ENCODE measurements around the gene USP3.

Gene USP3

GRCh38 chr15:63556736-63557135 lies 52.3 kb downstream of the USP3 start:
- TF ChIP-seq, protein P1, sequence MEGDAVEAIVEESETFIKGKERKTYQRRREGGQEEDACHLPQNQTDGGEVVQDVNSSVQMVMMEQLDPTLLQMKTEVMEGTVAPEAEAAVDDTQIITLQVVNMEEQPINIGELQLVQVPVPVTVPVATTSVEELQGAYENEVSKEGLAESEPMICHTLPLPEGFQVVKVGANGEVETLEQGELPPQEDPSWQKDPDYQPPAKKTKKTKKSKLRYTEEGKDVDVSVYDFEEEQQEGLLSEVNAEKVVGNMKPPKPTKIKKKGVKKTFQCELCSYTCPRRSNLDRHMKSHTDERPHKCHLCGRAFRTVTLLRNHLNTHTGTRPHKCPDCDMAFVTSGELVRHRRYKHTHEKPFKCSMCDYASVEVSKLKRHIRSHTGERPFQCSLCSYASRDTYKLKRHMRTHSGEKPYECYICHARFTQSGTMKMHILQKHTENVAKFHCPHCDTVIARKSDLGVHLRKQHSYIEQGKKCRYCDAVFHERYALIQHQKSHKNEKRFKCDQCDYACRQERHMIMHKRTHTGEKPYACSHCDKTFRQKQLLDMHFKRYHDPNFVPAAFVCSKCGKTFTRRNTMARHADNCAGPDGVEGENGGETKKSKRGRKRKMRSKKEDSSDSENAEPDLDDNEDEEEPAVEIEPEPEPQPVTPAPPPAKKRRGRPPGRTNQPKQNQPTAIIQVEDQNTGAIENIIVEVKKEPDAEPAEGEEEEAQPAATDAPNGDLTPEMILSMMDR (IDR thresholded peaks at IDR 0.05) = no peak
- no peak overlapping the region for H3K27ac ChIP-seq

GRCh38 chr15:63559753-63560152 lies 55.4 kb downstream of the USP3 start:
- DNase-seq (ENCODE audit: low spot score) = no peak
- no peak overlapping the region for H3K27ac ChIP-seq
- no peak overlapping the region for H3K4me3 ChIP-seq
- TF ChIP-seq, protein P1 (IDR thresholded peaks at IDR 0.05) = no peak

More at GRCh38 chr15:63556736-63557135, 52.3 kb downstream of the USP3 start:
- H3K4me3 ChIP-seq = no peak overlapping the region
- DNase-seq (ENCODE audit: low spot score) = no peak

DNA sequence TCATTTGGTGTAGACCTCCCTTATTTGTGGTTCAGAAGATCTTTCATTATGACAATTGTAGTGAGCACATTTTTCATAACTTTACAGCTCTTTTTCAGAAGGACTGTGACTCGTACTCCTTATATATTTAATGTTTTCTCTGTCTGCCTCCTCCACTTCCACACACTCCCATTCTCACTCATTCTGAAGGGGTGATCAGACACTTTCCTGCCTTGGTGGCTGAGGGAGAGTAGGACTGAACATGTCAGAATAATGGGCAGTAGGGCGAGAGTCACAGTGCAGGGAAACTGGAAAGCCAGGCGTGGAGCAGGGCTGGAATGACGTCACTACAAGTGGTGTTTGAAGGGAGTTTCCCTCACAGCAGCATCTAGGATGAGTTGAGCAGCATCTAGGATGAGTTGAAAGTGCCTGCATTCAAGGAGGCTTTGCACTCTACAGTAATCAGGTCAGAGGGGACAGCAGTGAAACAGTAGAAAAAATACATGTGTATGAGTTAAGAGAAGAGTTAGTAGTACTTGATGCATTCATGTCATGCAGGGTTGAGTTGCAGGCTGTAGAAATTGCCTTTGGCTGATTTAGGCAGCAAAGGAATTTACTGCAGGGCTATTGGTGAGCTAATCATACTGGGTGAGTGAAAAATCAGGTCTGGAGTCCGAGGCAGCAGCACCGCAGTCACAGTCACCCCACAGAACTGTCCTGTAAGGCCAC lies 56.5 kb downstream of the USP3 start:
- H3K4me3 ChIP-seq = no peak overlapping the region
- no peak for DNase-seq (ENCODE audit: low spot score)
- H3K27ac ChIP-seq = no peak overlapping the region
- TF ChIP-seq, protein P1 (IDR thresholded peaks at IDR 0.05) = no peak

- Histone ChIP-seq H3K4me3 (no peak overlapping the region), H3K27ac (no peak overlapping the region)
- DNase-seq (ENCODE audit: low spot score) = no peak
- TF ChIP-seq, protein P1 (IDR thresholded peaks at IDR 0.05) = no peak
Observed at GRCh38 chr15:63564093-63564492, 59.7 kb downstream of the USP3 start.

- DNase-seq (ENCODE audit: low spot score) = no peak
- TF ChIP-seq, protein P1 (IDR thresholded peaks at IDR 0.05) = no peak
- Histone ChIP-seq H3K27ac (no peak overlapping the region), H3K4me3 (no peak overlapping the region)
Observed at GRCh38 chr15:63565536-63566186, 61.3 kb downstream of the USP3 start.

GRCh38 chr15:63572749-63573464 lies 68.5 kb downstream of the USP3 start:
- TF ChIP-seq, protein P1 (IDR thresholded peaks at IDR 0.05) = no peak
- no peak for DNase-seq (ENCODE audit: low spot score)
- no peak overlapping the region for H3K4me3 ChIP-seq
- H3K27ac ChIP-seq = no peak overlapping the region

All from coronary artery (tissue), 2 donors.